CD4-positive, alpha-beta T cell (primary cell): ENCODE results near the gene TTC33. TPM values are rescaled to one million over a fixed set of nuclear protein-coding genes. Genes with fewer than 3 reads are reported as not detected.
A peak's percentile ranks its signal among the peaks of the same experiment; 100 is the strongest.
"Not testable (repeated sequence)": the region's sequence is repeated elsewhere in the genome, so short reads cannot be mapped to it uniquely, and the experiment has no call there.

Source experiments
- ATAC-seq: fragments of 200-7000 bp; cut with Tn5 transposase; one replicate; pipeline ENCODE4 v1.10.0; 2022; ENCODE audit warnings: mild to moderate bottlenecking; ENCODE audit not compliant: poor library complexity
- CTCF ChIA-PET: fragments of 350-600 bp; sonication (Branson Sonifier 250); formaldehyde crosslinking; loops from one replicate; lab custom pipeline; 2021; ENCODE audit warnings: antibody characterized with exemption, inconsistent platforms; lab: Charles Lee
- POLR2A ChIA-PET: fragments of 350-600 bp; sonication (Branson Sonifier 250); formaldehyde crosslinking; loops from one replicate; lab custom pipeline; 2021; ENCODE audit warnings: antibody characterized with exemption, inconsistent platforms; lab: Charles Lee
- DNase-seq, 14 experiments: peaks; one replicate each; pipeline ENCODE4 v3.0.0-alpha.2; 2013 to 2020; ENCODE audit warnings: mixed read lengths in 2 of 14
- H3K27ac ChIP-seq, 2 donors: one replicate each; pipeline versions ENCODE4 v1.5.1 to v1.7.0; 2013; ENCODE audit warnings: low read length in 2 of 2, low read depth in 1 of 2, mild to moderate bottlenecking in 1 of 2
- H3K27me3 ChIP-seq, 2 experiments: 1 replicate in 1 of 2; 2 replicates in 1 of 2; pipeline versions ENCODE4 v1.6.1 to v1.7.0; 2013; ENCODE audit warnings: low read length in 2 of 2, control low read depth in 1 of 2, mild to moderate bottlenecking in 1 of 2, moderate library complexity in 1 of 2; ENCODE audit not compliant: insufficient read depth in 2 of 2, control insufficient read depth in 1 of 2
- H3K36me3 ChIP-seq: one replicate; pipeline ENCODE4 v1.6.1; 2013; ENCODE audit warnings: low read length, control low read depth; ENCODE audit not compliant: insufficient read depth
- H3K4me1 ChIP-seq: one replicate; pipeline ENCODE4 v1.6.1; 2013; ENCODE audit warnings: low read length, control low read depth; ENCODE audit not compliant: insufficient read depth
- H3K4me3 ChIP-seq: one replicate; pipeline ENCODE4 v1.5.1; 2013; ENCODE audit warnings: mild to moderate bottlenecking, low read length, moderate library complexity
- H3K9me3 ChIP-seq, 2 experiments: 1 replicate in 1 of 2; 2 replicates in 1 of 2; pipeline versions ENCODE4 v1.6.1 to v1.7.0; 2013; ENCODE audit warnings: low read length in 2 of 2, mild to moderate bottlenecking in 2 of 2, control low read depth in 1 of 2, moderate library complexity in 1 of 2; ENCODE audit not compliant: control insufficient read depth in 1 of 2, insufficient read depth in 1 of 2
- H3K27ac Mint-ChIP-seq: one replicate; pipeline ENCODE4 v1.8.0; 2020; ENCODE audit warnings: mixed read lengths
- H3K27me3 Mint-ChIP-seq: one replicate; pipeline ENCODE4 v1.8.0; 2021; ENCODE audit warnings: mixed read lengths
- H3K36me3 Mint-ChIP-seq: one replicate; pipeline ENCODE4 v1.8.0; 2021; ENCODE audit warnings: low read depth, mixed read lengths
- H3K4me1 Mint-ChIP-seq: one replicate; pipeline ENCODE4 v1.8.0; 2021; ENCODE audit warnings: low read depth, mixed read lengths
- H3K4me3 Mint-ChIP-seq: one replicate; pipeline ENCODE4 v1.8.0; 2020; ENCODE audit warnings: mild to moderate bottlenecking, mixed read lengths
- H3K9me3 Mint-ChIP-seq: one replicate; pipeline ENCODE4 v1.8.0; 2020; ENCODE audit warnings: mixed read lengths
- CTCF ChIP-seq: fragments of 200-600 bp; IDR thresholded peaks from one replicate; pipeline ENCODE4 v1.8.0; 2022; ENCODE audit warnings: antibody characterized with exemption, mild to moderate bottlenecking
- intact Hi-C, 2 experiments: fragments of 100-400 bp; cut with DNase I in 1 of 2; cut with micrococcal nuclease in 1 of 2; formaldehyde crosslinking; loops; one replicate each; pipeline versions ENCODE4 v1.15.1 to v1.9.0; 2023 to 2025; cut with DNase I, micrococcal nuclease
- total RNA-seq, 174 experiments: library from RNA in 2 of 174; stranded (reverse) in 2 of 174; gene quantifications; one replicate each; pipeline ENCODE4 v1.2.3 and lab custom pipeline; 2021 to 2026

Gene TTC33
- total RNA-seq, 2 experiments from 2014 or later: 8.7 to 12.0 TPM

- Mint-ChIP-seq H3K36me3 (no peaks in the 10 kb centered on the region), H3K4me3 (no peak overlapping the region), H3K27ac (no peak overlapping the region), H3K27me3 (no peaks in the 10 kb centered on the region), H3K9me3 (no peaks in the 10 kb centered on the region), H3K4me1 (peaks cover 35% of the 10 kb centered on the region)
- ATAC-seq (no peak), DNase-seq (no peak)
- Histone ChIP-seq H3K36me3 (no peaks in the 10 kb centered on the region), H3K4me3 (no peak overlapping the region), H3K9me3 (no peaks in the 10 kb centered on the region), H3K27me3 (no peaks in the 10 kb centered on the region), H3K4me1 (peaks cover 8% of the 10 kb centered on the region), H3K27ac (no peak overlapping the region)
- POLR2A ChIA-PET: no interaction called here
- no peak for TF ChIP-seq CTCF
- CTCF ChIA-PET: no interaction called here
- intact Hi-C loops: no loop called here
Measured at GRCh38 chr5:40600383-40600782, 155.4 kb downstream of the TTC33 start.

GRCh38 chr5:40599676-40600075, 156.1 kb downstream of the TTC33 start:
- H3K27me3 ChIP-seq: no peaks in the 10 kb centered on the region
- Mint-ChIP-seq H3K27me3 (no peaks in the 10 kb centered on the region), H3K4me1 (peaks cover 30% of the 10 kb centered on the region), H3K4me3 (no peak overlapping the region), H3K36me3 (no peaks in the 10 kb centered on the region), H3K27ac (no peak overlapping the region), H3K9me3 (no peaks in the 10 kb centered on the region)
- no peak overlapping the region for H3K4me3 ChIP-seq
- ATAC-seq: no peak
- H3K36me3 ChIP-seq: no peaks in the 10 kb centered on the region
- peaks cover 2% of the 10 kb centered on the region for H3K4me1 ChIP-seq
- H3K9me3 ChIP-seq: no peaks in the 10 kb centered on the region
- TF ChIP-seq CTCF: no peak
- no peak overlapping the region for H3K27ac ChIP-seq
- DNase-seq: no peak
- POLR2A ChIA-PET: no interaction called here
- intact Hi-C loops: no loop called here
- CTCF ChIA-PET: interaction anchor here (0.5 kb wide), 1 partner anchor 97 kb away, joined by 3 read pairs; no protein-coding TSS in a partner anchor

- Histone ChIP-seq H3K4me1 (no peaks in the 10 kb centered on the region), H3K27ac (no peak overlapping the region), H3K9me3 (no peaks in the 10 kb centered on the region), H3K4me3 (no peak overlapping the region), H3K36me3 (no peaks in the 10 kb centered on the region), H3K27me3 (no peaks in the 10 kb centered on the region)
- peaks cover 1% of the 10 kb centered on the region for H3K9me3 Mint-ChIP-seq
- no peak overlapping the region for H3K4me3 Mint-ChIP-seq
- intact Hi-C loops: no loop called here
- ChIA-PET POLR2A (no interaction called here), CTCF (no interaction called here)
- peaks cover 17% of the 10 kb centered on the region for H3K4me1 Mint-ChIP-seq
- DNase-seq (no peak), ATAC-seq (no peak)
- no peak for TF ChIP-seq CTCF
- H3K36me3 Mint-ChIP-seq: no peaks in the 10 kb centered on the region
- no peaks in the 10 kb centered on the region for H3K27me3 Mint-ChIP-seq
- no peak overlapping the region for H3K27ac Mint-ChIP-seq
Measured at GRCh38 chr5:40594811-40595210, 160.9 kb downstream of the TTC33 start.

GRCh38 chr5:40591727-40592396, 163.9 kb downstream of the TTC33 start:
- H3K27ac ChIP-seq, H3K4me3 ChIP-seq, H3K4me1 ChIP-seq, H3K9me3 ChIP-seq, H3K27me3 ChIP-seq, ATAC-seq, POLR2A ChIA-PET, intact Hi-C loops, CTCF ChIA-PET, H3K9me3 Mint-ChIP-seq, H3K36me3 Mint-ChIP-seq, H3K4me3 Mint-ChIP-seq, H3K27me3 Mint-ChIP-seq, H3K36me3 ChIP-seq: not testable (repeated sequence)
- H3K27ac Mint-ChIP-seq: peak overlapping the region; percentile 72
- peaks cover 12% of the 10 kb centered on the region for H3K4me1 Mint-ChIP-seq
- peak in 1 of 14 experiments; percentile 27 for DNase-seq
